VCaP (cell line): ENCODE measurements around the gene PLXNA2.

Source experiments
- H3K27ac ChIP-seq: fragments of 450-650 bp; 2 replicates; pipeline ENCODE4 v1.5.1; 2017
- TF ChIP-seq, protein P1 (sequence below): fragments of 450-650 bp; conservative IDR thresholded peaks from 2 replicates; pipeline ENCODE4 v1.5.1; 2017; ENCODE audit warnings: mild to moderate bottlenecking, moderate library complexity

Gene PLXNA2

DNA sequence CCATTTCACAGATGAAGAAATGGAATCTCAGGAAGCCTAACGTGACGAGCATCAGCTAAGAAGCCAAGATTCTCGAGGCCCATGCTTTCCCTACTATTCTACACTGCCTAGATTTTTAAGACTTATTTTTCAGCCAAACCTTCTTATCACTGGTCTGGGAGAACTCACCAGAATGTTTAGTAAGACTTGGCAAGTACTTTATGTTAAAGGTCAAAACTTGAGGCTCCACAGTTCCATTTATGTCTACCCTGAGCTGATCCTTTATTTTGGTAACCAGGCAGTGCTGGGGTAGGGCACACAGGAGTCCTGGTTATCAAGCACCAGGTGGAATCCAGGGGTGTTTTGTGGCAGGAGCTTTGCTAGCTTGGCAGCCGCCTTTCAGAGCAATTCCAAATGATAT lies 16.8 kb downstream of the PLXNA2 start:
- TF ChIP-seq, protein P1, sequence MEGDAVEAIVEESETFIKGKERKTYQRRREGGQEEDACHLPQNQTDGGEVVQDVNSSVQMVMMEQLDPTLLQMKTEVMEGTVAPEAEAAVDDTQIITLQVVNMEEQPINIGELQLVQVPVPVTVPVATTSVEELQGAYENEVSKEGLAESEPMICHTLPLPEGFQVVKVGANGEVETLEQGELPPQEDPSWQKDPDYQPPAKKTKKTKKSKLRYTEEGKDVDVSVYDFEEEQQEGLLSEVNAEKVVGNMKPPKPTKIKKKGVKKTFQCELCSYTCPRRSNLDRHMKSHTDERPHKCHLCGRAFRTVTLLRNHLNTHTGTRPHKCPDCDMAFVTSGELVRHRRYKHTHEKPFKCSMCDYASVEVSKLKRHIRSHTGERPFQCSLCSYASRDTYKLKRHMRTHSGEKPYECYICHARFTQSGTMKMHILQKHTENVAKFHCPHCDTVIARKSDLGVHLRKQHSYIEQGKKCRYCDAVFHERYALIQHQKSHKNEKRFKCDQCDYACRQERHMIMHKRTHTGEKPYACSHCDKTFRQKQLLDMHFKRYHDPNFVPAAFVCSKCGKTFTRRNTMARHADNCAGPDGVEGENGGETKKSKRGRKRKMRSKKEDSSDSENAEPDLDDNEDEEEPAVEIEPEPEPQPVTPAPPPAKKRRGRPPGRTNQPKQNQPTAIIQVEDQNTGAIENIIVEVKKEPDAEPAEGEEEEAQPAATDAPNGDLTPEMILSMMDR: no peak
- H3K27ac ChIP-seq: no peak overlapping the region

DNA sequence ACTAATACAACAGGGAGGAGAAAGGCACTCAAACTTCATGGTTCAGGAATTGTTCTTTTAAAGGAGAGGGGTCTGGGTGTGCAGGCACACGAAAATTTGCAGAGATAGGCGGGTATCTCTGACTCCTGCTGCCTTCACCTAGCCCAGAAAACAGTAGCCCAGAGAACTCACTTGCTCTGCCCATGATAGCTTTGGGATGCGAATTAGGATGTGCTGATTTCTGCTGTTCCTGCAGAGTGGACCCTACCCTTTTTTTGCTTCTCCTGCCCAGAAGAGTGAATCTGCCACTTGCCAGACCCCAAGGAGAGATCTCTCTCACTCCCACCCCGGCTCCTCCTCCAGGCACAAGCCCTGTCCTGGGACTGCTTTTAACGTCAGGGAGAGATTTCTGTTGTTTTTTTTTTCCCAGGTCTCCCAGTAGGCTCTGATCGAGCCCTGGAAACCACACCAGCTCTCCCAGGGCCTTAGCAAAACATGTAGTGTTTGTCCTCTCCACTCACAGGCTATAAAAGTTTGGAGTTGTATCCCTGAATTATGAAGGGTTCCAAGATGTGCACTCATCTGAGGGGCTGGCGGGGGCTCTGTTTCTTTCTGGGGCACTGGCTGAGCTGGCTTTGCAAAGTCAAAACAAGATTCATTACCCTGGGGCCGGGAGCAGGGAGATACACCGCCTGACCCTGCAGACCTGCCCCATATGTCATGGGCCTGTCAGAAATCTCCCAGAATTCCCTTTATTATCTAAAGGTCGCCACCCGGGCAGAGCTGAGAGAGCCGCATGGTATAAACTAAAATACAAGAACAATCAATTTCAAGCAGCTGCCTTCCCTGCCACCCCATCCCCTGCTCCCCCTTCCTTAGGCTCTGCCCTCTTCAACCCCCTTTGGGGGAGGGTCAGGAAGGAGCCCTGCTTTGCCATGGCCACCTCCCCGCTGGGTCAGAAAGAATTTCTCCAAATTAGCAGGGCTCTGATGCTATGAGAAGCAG lies 17.9 kb downstream of the PLXNA2 start:
- TF ChIP-seq, protein P1: no peak
- H3K27ac ChIP-seq: no peak overlapping the region

DNA sequence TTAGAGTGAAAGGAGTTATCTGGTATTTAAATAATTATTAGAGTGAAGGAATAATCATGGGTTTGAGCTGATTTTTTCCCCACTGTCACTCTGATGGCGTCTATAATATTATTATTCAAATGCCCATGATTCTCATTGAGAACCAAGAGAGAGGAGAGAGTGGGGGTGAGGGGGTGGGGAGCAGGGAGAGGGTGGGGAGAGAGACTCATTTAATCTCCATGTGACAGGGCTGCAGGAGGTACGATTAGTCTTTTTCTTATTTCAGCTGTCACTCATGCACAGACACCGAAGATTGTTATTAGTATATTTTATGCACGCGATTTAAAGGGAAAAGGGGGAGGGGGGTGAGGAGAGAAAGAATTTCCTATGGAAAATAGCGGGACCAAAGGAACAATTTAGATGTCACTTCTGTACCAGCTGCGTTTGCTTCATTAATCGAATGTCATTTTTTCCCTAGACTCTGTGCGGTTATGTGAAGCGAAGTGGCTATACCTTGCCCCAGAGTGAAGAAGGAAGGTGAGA lies 19.9 kb downstream of the PLXNA2 start:
- no peak overlapping the region for H3K27ac ChIP-seq
- TF ChIP-seq, protein P1: no peak

DNA sequence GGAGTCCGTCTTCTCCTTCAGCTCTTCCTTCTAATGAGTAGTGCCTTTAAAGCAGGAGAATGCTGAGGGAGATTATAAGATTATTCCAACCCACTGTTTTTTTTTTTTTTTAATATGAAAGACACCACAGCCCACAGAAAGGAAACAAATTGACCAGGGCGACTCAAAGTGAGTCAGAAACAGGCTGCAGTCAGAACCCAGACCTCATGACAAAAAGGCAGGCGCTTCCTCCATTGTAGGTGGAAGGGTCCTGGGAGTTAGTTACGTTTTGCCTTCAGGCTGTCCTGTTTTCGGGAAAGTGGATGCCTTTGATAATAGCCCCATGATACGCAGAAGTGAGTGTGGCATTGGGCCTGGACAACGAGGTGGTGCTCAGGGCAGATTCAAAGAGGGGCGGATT lies 21.0 kb downstream of the PLXNA2 start:
- H3K27ac ChIP-seq: no peak overlapping the region
- TF ChIP-seq, protein P1: no peak

DNA sequence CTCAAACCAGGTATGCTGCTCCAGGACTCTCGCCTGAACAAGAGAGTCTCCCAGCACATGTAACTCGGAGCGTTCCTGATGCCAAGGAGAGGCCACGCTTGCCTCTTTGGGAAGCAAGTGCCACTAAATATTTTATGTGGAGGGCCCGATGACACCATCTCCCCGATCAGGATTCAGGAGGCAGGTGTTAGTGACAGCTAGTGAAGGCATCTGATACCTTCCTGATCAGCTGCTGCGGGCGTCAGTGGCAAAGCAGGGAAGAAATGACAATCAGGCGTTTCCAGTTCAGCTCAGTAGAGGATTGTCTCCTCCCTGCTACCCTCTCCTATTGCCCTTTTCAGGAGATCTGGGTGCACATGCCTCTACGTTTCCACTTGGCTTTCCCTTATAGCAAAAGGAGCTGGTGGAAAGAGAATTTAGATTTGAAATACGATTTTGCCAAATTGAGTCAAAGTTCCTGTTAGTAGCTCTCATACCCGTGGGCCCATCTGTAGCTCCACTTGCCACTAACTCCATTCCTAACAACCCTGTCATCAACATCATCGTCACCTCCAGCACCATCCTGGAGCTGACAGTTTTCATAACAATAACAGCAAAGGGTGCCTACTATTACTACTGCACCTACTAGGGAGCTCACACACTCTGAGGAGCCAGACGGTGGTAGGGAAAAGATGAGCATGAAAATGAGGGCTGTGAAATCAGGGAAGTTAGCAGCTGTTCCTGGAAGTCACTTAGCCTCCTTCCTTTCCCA lies 21.6 kb downstream of the PLXNA2 start:
- H3K27ac ChIP-seq: no peak overlapping the region
- TF ChIP-seq, protein P1: no peak

DNA sequence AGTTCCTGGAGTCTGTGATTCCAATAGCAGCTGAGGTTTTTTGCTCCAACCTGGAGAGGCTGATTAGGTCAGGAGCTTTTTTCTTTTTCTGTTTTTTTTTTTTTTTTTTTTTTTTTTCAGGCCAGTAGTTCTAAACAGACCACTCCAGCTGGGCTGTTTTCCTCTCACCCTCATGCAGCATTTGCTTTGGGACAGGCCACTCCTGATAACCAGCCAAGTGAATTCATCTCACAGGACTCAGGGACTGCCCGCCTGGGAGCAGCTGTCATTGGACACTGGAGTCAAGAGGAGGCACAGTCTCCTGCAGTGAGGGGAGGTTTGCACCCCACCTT lies 22.9 kb downstream of the PLXNA2 start:
- no peak overlapping the region for H3K27ac ChIP-seq
- TF ChIP-seq, protein P1: no peak

DNA sequence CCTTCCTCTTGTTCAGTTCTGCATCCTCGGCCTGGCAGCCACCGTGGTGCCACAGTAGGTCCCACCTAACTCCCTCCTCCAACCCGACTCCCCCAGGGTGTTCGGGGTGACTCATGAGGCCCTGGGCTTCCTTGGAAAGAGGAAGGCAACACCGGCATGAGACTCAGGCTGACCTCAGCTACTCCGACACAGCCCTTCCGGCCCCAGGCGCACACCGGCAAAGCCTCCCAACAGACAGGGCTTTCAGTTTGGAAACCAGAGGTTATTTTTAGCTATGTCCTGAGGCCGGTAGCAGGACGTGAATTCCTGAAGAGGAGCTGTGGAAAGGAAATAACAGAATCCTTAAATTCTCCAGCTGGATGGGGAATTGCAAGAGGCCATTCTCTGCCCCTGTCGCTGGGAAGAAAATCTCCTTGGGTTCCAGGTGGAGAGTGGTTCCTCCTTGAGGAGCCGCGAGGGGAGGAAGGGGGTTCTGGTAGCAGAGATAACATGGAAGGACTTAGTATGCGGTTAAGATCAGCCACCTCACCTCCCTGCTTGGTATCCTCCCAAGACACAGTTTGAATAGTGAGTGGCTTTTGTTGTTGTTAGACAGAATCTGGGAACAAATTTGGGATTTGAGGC lies 24.4 kb downstream of the PLXNA2 start:
- TF ChIP-seq, protein P1: no peak
- H3K27ac ChIP-seq: no peak overlapping the region
